Prostate gland (tissue), 2 donors: ENCODE results near the gene DCDC2B.

Source experiments
- CTCF ChIP-seq, 4 experiments: fragments of 200-600 bp in 2 of 4; fragments of 450-650 bp in 2 of 4; sonication (generic) in 2 of 4; IDR thresholded peaks; 1 replicate in 3 of 4; 2 replicates in 1 of 4; pipeline ENCODE4 v1.5.1; 2016 to 2019; ENCODE audit warnings: antibody characterized with exemption in 4 of 4, mild to moderate bottlenecking in 2 of 4, moderate library complexity in 2 of 4
- POLR2A ChIP-seq: fragments of 450-650 bp; IDR thresholded peaks from one replicate; pipeline ENCODE4 v1.6.1; 2016; ENCODE audit warnings: antibody characterized with exemption, mild to moderate bottlenecking

- TF ChIP-seq CTCF (IDR thresholded peaks at IDR 0.05) (no peak), POLR2A (no peak)
Measured at GRCh38 chr1:32256473-32257226, 47.8 kb downstream of the DCDC2B start.
